Chondrocyte (in vitro differentiated cells): ENCODE measurements around the gene ITGA4. TPM values are rescaled to one million over a fixed set of nuclear protein-coding genes. Genes with fewer than 3 reads are reported as not detected.

Source experiments
- DNase-seq: peaks from one replicate; pipeline ENCODE4 v3.0.0; 2021; ENCODE audit warnings: mixed read lengths, low spot score
- H3K27ac Mint-ChIP-seq: one replicate; pipeline ENCODE4 v1.8.0; 2021; ENCODE audit warnings: mild to moderate bottlenecking, moderate library complexity, mixed read lengths; ENCODE audit not compliant: unreplicated experiment
- H3K27me3 Mint-ChIP-seq: 2 replicates; pipeline ENCODE4 v1.8.0; 2021; ENCODE audit warnings: low read depth, mixed read lengths
- H3K36me3 Mint-ChIP-seq: 2 replicates; pipeline ENCODE4 v1.8.0; 2021; ENCODE audit warnings: low read depth, mixed read lengths
- H3K4me1 Mint-ChIP-seq: 2 replicates; pipeline ENCODE4 v1.8.0; 2021; ENCODE audit warnings: low read depth, mild to moderate bottlenecking, mixed read lengths
- H3K4me3 Mint-ChIP-seq: one replicate; pipeline ENCODE4 v1.8.0; 2021; ENCODE audit warnings: mild to moderate bottlenecking, moderate library complexity, mixed read lengths; ENCODE audit not compliant: unreplicated experiment
- H3K9me3 Mint-ChIP-seq: 2 replicates; pipeline ENCODE4 v1.8.0; 2021; ENCODE audit warnings: low read depth, mixed read lengths
- CTCF ChIP-seq: fragments of 200-600 bp; sonication (generic); IDR thresholded peaks from 2 replicates; pipeline ENCODE4 v1.5.0; 2021; ENCODE audit warnings: antibody characterized with exemption, mild to moderate bottlenecking, moderate library complexity
- total RNA-seq: library from RNA; stranded (reverse); gene quantifications from 3 replicates; pipeline ENCODE4 v1.2.1, GENCODE V29; 2021

Gene ITGA4
- total RNA-seq, 1 donor from 2014 or later, result 23.0 TPM

- Mint-ChIP-seq H3K36me3 (no peaks in the 10 kb centered on the region), H3K9me3 (peaks cover 16% of the 10 kb centered on the region), H3K4me3 (no peak overlapping the region), H3K27ac (no peak overlapping the region), H3K27me3 (no peaks in the 10 kb centered on the region), H3K4me1 (no peaks in the 10 kb centered on the region)
- TF ChIP-seq CTCF, result peak; percentile 23
- DNase-seq, result no peak
These were observed 25.5 kb upstream of the ITGA4 start for GRCh38 chr2:181431674-181432073.

GRCh38 chr2:181438261-181438660 is 18.9 kb upstream of the ITGA4 start:
- DNase-seq, result no peak
- Mint-ChIP-seq H3K9me3 (peaks cover 10% of the 10 kb centered on the region), H3K4me3 (no peak overlapping the region), H3K27ac (no peak overlapping the region), H3K4me1 (no peaks in the 10 kb centered on the region), H3K36me3 (no peaks in the 10 kb centered on the region), H3K27me3 (no peaks in the 10 kb centered on the region)
- TF ChIP-seq CTCF, result peak; percentile 33

- Mint-ChIP-seq H3K4me3 (no peak overlapping the region), H3K36me3 (no peaks in the 10 kb centered on the region), H3K9me3 (no peaks in the 10 kb centered on the region), H3K4me1 (no peaks in the 10 kb centered on the region), H3K27ac (no peak overlapping the region), H3K27me3 (no peaks in the 10 kb centered on the region)
- DNase-seq, result no peak
- TF ChIP-seq CTCF, result no peak
These were observed 16.8 kb upstream of the ITGA4 start for GRCh38 chr2:181440344-181440743.

- TF ChIP-seq CTCF, result no peak
- H3K4me1 Mint-ChIP-seq, result no peaks in the 10 kb centered on the region
- no peak overlapping the region for H3K4me3 Mint-ChIP-seq
- no peak overlapping the region for H3K27ac Mint-ChIP-seq
- H3K9me3 Mint-ChIP-seq, result no peaks in the 10 kb centered on the region
- H3K27me3 Mint-ChIP-seq, result no peaks in the 10 kb centered on the region
- no peak for DNase-seq
- no peaks in the 10 kb centered on the region for H3K36me3 Mint-ChIP-seq
These were observed 16.3 kb upstream of the ITGA4 start for GRCh38 chr2:181440919-181441318.

GRCh38 chr2:181441670-181442069 is 15.5 kb upstream of the ITGA4 start:
- no peaks in the 10 kb centered on the region for H3K27me3 Mint-ChIP-seq
- no peaks in the 10 kb centered on the region for H3K36me3 Mint-ChIP-seq
- no peak for DNase-seq
- H3K9me3 Mint-ChIP-seq, result no peaks in the 10 kb centered on the region
- H3K4me3 Mint-ChIP-seq, result no peak overlapping the region
- H3K4me1 Mint-ChIP-seq, result no peaks in the 10 kb centered on the region
- H3K27ac Mint-ChIP-seq, result no peak overlapping the region
- no peak for TF ChIP-seq CTCF
